Measurements from ENCODE around the gene ADGRE2. TPM values are rescaled to one million over a fixed set of nuclear protein-coding genes. Genes with fewer than 3 reads are reported as not detected.
"Not testable (repeated sequence)": the region's sequence is repeated elsewhere in the genome, so short reads cannot be mapped to it uniquely, and the experiment has no call there.

ADGRE2 gene
- total RNA-seq, 1 donor from 2014 or later = not detected

GRCh38 chr19:14779151-14779550 lies 791 bp upstream of the ADGRE2 start:
- no peak overlapping the region for H3K27ac Mint-ChIP-seq
- H3K4me1 Mint-ChIP-seq = no peaks in the 10 kb centered on the region
- H3K9me3 Mint-ChIP-seq = peaks cover 8% of the 10 kb centered on the region
- H3K4me3 Mint-ChIP-seq = no peak overlapping the region
- no peaks in the 10 kb centered on the region for H3K36me3 Mint-ChIP-seq
- TF ChIP-seq CTCF (IDR thresholded peaks at IDR 0.05; ENCODE audit: unreplicated experiment) = no peak
- no peak for DNase-seq (ENCODE audit: low spot score in 2 of 2, unreplicated experiment in 2 of 2)
- peaks cover 21% of the 10 kb centered on the region for H3K27me3 Mint-ChIP-seq (ENCODE audit: low read depth)

- H3K4me1 Mint-ChIP-seq; H3K27ac Mint-ChIP-seq; DNase-seq (ENCODE audit: low spot score in 2 of 2, unreplicated experiment in 2 of 2); H3K9me3 Mint-ChIP-seq; H3K36me3 Mint-ChIP-seq; H3K4me3 Mint-ChIP-seq: not testable (repeated sequence)
- H3K27me3 Mint-ChIP-seq (ENCODE audit: low read depth) = peaks cover 21% of the 10 kb centered on the region
Measured at GRCh38 chr19:14777645-14778044, 715 bp downstream of the ADGRE2 start.

- Mint-ChIP-seq H3K9me3 (peaks cover 11% of the 10 kb centered on the region), H3K4me1 (no peaks in the 10 kb centered on the region), H3K27me3 (ENCODE audit: low read depth) (peaks cover 21% of the 10 kb centered on the region), H3K36me3 (no peaks in the 10 kb centered on the region), H3K4me3 (no peak overlapping the region), H3K27ac (no peak overlapping the region)
- no peak for DNase-seq (ENCODE audit: low spot score in 2 of 2, unreplicated experiment in 2 of 2)
- TF ChIP-seq CTCF (IDR thresholded peaks at IDR 0.05; ENCODE audit: unreplicated experiment) = no peak
Measured at GRCh38 chr19:14775869-14776586, 2.3 kb downstream of the ADGRE2 start.

- H3K27ac Mint-ChIP-seq; DNase-seq (ENCODE audit: low spot score in 2 of 2, unreplicated experiment in 2 of 2); H3K4me3 Mint-ChIP-seq; H3K4me1 Mint-ChIP-seq; H3K36me3 Mint-ChIP-seq: not testable (repeated sequence)
- peaks cover 21% of the 10 kb centered on the region for H3K27me3 Mint-ChIP-seq (ENCODE audit: low read depth)
- peaks cover 12% of the 10 kb centered on the region for H3K9me3 Mint-ChIP-seq
Measured at GRCh38 chr19:14775326-14775725, 3.0 kb downstream of the ADGRE2 start.

GRCh38 chr19:14774373-14774772 lies 4.0 kb downstream of the ADGRE2 start:
- H3K36me3 Mint-ChIP-seq = no peaks in the 10 kb centered on the region
- H3K9me3 Mint-ChIP-seq = peaks cover 15% of the 10 kb centered on the region
- H3K27me3 Mint-ChIP-seq (ENCODE audit: low read depth) = peaks cover 21% of the 10 kb centered on the region
- no peak overlapping the region for H3K4me3 Mint-ChIP-seq
- H3K27ac Mint-ChIP-seq = no peak overlapping the region
- no peak for TF ChIP-seq CTCF (IDR thresholded peaks at IDR 0.05; ENCODE audit: unreplicated experiment)
- H3K4me1 Mint-ChIP-seq = no peaks in the 10 kb centered on the region
- no peak for DNase-seq (ENCODE audit: low spot score in 2 of 2, unreplicated experiment in 2 of 2)

- H3K4me3 Mint-ChIP-seq; DNase-seq (ENCODE audit: low spot score in 2 of 2, unreplicated experiment in 2 of 2); H3K27ac Mint-ChIP-seq; H3K36me3 Mint-ChIP-seq; H3K9me3 Mint-ChIP-seq; H3K4me1 Mint-ChIP-seq: not testable (repeated sequence)
- H3K27me3 Mint-ChIP-seq (ENCODE audit: low read depth) = peaks cover 21% of the 10 kb centered on the region
Measured at GRCh38 chr19:14773722-14774121, 4.6 kb downstream of the ADGRE2 start.

GRCh38 chr19:14772995-14773394 lies 5.4 kb downstream of the ADGRE2 start:
- peaks cover 7% of the 10 kb centered on the region for H3K9me3 Mint-ChIP-seq
- TF ChIP-seq CTCF (IDR thresholded peaks at IDR 0.05; ENCODE audit: unreplicated experiment) = no peak
- H3K36me3 Mint-ChIP-seq = no peaks in the 10 kb centered on the region
- H3K4me1 Mint-ChIP-seq = no peaks in the 10 kb centered on the region
- H3K27ac Mint-ChIP-seq = no peak overlapping the region
- H3K27me3 Mint-ChIP-seq (ENCODE audit: low read depth) = peaks cover 21% of the 10 kb centered on the region
- DNase-seq (ENCODE audit: low spot score in 2 of 2, unreplicated experiment in 2 of 2) = no peak
- no peak overlapping the region for H3K4me3 Mint-ChIP-seq
